Fibroblast of lung (primary cell): ENCODE data around the gene FAM13C. TPM values are rescaled to one million over a fixed set of nuclear protein-coding genes. Genes with fewer than 3 reads are reported as not detected.
A peak's percentile ranks its signal among the peaks of the same experiment; 100 is the strongest.

Source experiments
- DNase-seq, 2 donors: peaks; one replicate each; pipeline versions ENCODE4 v3.0.0 to v3.0.0-alpha.2; 2010; ENCODE audit warnings: low read depth in 2 of 2
- H2AFZ ChIP-seq: 2 replicates; pipeline ENCODE4 v1.5.1; 2012; ENCODE audit warnings: low read length, control low read depth, inconsistent platforms
- H3K27ac ChIP-seq: 2 replicates; pipeline ENCODE4 v1.5.1; 2011; ENCODE audit warnings: low read length, control low read depth; ENCODE audit not compliant: insufficient read depth
- H3K27me3 ChIP-seq: 2 replicates; pipeline ENCODE4 v1.5.1; 2011; ENCODE audit warnings: mild to moderate bottlenecking, low read length; ENCODE audit not compliant: control insufficient read depth, insufficient read depth
- H3K36me3 ChIP-seq: 2 replicates; pipeline ENCODE4 v1.5.1; 2011; ENCODE audit warnings: low read length; ENCODE audit not compliant: control insufficient read depth, insufficient read depth
- H3K4me1 ChIP-seq: 2 replicates; pipeline ENCODE4 v1.5.1; 2011; ENCODE audit warnings: low read length; ENCODE audit not compliant: control insufficient read depth, insufficient read depth; ENCODE audit errors: extremely low read depth
- H3K4me2 ChIP-seq: 2 replicates; pipeline ENCODE4 v1.5.1; 2011; ENCODE audit warnings: low read length, control low read depth; ENCODE audit not compliant: insufficient read depth; ENCODE audit errors: extremely low read depth
- H3K4me3 ChIP-seq, 4 experiments: fragments of 200-600 bp in 1 of 4; sonication (generic) in 1 of 4; replicated peaks in 1 of 4; 2 replicates each; pipeline ENCODE4 v1.5.1; 2011 to 2016; ENCODE audit warnings: low read length in 4 of 4, low read depth in 3 of 4, mild to moderate bottlenecking in 3 of 4, control low read depth in 2 of 4, inconsistent platforms in 1 of 4, mixed read lengths in 1 of 4; ENCODE audit not compliant: insufficient read depth in 1 of 4; ENCODE audit errors: control extremely low read depth in 1 of 4
- H3K79me2 ChIP-seq: 2 replicates; pipeline ENCODE4 v1.5.1; 2012; ENCODE audit warnings: mild to moderate bottlenecking, low read length, inconsistent platforms; ENCODE audit not compliant: control insufficient read depth, insufficient read depth
- H3K9ac ChIP-seq: 2 replicates; pipeline ENCODE4 v1.5.1; 2011; ENCODE audit warnings: mild to moderate bottlenecking, low read length, control low read depth; ENCODE audit not compliant: insufficient read depth
- H3K9me3 ChIP-seq: 2 replicates; pipeline ENCODE4 v1.5.1; 2012; ENCODE audit warnings: low read depth, low read length; ENCODE audit not compliant: control insufficient read depth, insufficient read depth
- H4K20me1 ChIP-seq: 2 replicates; pipeline ENCODE4 v1.5.1; 2011; ENCODE audit warnings: low read length; ENCODE audit not compliant: control insufficient read depth, insufficient read depth; ENCODE audit errors: extremely low read depth
- EZH2 ChIP-seq: IDR thresholded peaks from 2 replicates; pipeline ENCODE4 v1.5.1; 2012; ENCODE audit warnings: low read length, control low read depth, mild to moderate bottlenecking; ENCODE audit errors: missing control alignments
- polyA plus RNA-seq, 2 donors: library from polyadenylated mRNA; depleted of rRNA in 1 of 2; stranded (reverse) in 1 of 2; unstranded in 1 of 2; fragments of >200 nt; gene quantifications; 2 replicates each; pipeline ENCODE4 v1.2.1, GENCODE V29; 2011 to 2012; ENCODE audit warnings: missing spikeins in 1 of 2
- total RNA-seq: library from RNA; depleted of rRNA; stranded (reverse); fragments of >200 nt; gene quantifications from 2 replicates; pipeline ENCODE4 v1.2.1, GENCODE V29; 2014
- TF ChIP-seq, protein P1 (sequence below), 2 donors: IDR thresholded peaks in 1 of 2; conservative IDR thresholded peaks in 1 of 2; 1 replicate in 1 of 2; 2 replicates in 1 of 2; pipeline ENCODE4 v1.5.1; 2011 to 2012; ENCODE audit warnings: low read length in 2 of 2, control low read depth in 1 of 2, inconsistent platforms in 1 of 2, low read depth in 1 of 2, mild to moderate bottlenecking in 1 of 2

FAM13C gene
- total and polyA plus RNA-seq, 2 donors (not counting 1 experiment from before 2014, with no cell fraction given), result 2.8 to 5.9 TPM

- H3K79me2 ChIP-seq, result no peaks in the 10 kb centered on the region
- no peak overlapping the region for H3K9ac ChIP-seq
- DNase-seq, result no peak
- H2AFZ ChIP-seq, result no peak overlapping the region
- no peaks in the 10 kb centered on the region for H3K9me3 ChIP-seq
- no peak overlapping the region for H3K4me2 ChIP-seq
- no peak overlapping the region for H3K27ac ChIP-seq
- no peaks in the 10 kb centered on the region for H3K27me3 ChIP-seq
- no peaks in the 10 kb centered on the region for H3K36me3 ChIP-seq
- TF ChIP-seq, protein P1, sequence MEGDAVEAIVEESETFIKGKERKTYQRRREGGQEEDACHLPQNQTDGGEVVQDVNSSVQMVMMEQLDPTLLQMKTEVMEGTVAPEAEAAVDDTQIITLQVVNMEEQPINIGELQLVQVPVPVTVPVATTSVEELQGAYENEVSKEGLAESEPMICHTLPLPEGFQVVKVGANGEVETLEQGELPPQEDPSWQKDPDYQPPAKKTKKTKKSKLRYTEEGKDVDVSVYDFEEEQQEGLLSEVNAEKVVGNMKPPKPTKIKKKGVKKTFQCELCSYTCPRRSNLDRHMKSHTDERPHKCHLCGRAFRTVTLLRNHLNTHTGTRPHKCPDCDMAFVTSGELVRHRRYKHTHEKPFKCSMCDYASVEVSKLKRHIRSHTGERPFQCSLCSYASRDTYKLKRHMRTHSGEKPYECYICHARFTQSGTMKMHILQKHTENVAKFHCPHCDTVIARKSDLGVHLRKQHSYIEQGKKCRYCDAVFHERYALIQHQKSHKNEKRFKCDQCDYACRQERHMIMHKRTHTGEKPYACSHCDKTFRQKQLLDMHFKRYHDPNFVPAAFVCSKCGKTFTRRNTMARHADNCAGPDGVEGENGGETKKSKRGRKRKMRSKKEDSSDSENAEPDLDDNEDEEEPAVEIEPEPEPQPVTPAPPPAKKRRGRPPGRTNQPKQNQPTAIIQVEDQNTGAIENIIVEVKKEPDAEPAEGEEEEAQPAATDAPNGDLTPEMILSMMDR (conservative IDR thresholded peaks at IDR 0.05 in 1 of 2, IDR thresholded peaks at IDR 0.05 in 1 of 2; ENCODE audit: low read depth in 1 of 2, low read length in 2 of 2), result no peak
- TF ChIP-seq EZH2, result no peak
- H3K4me3 ChIP-seq, result no peak overlapping the region
- H3K4me1 ChIP-seq, result no peaks in the 10 kb centered on the region
- H4K20me1 ChIP-seq, result no peaks in the 10 kb centered on the region
Observed at GRCh38 chr10:59290448-59290847, 71.9 kb downstream of the FAM13C start.

- H3K79me2 ChIP-seq, result no peaks in the 10 kb centered on the region
Observed at GRCh38 chr10:59289853-59290252, 72.5 kb downstream of the FAM13C start.

GRCh38 chr10:59287587-59288255 lies 74.6 kb downstream of the FAM13C start:
- H3K9me3 ChIP-seq, result no peaks in the 10 kb centered on the region
- peak in 1 of 2 donors; percentile 3 for DNase-seq
- no peaks in the 10 kb centered on the region for H3K27me3 ChIP-seq
- no peaks in the 10 kb centered on the region for H3K36me3 ChIP-seq
- no peak overlapping the region for H3K4me3 ChIP-seq
- TF ChIP-seq EZH2, result no peak
- TF ChIP-seq, protein P1 (conservative IDR thresholded peaks at IDR 0.05 in 1 of 2, IDR thresholded peaks at IDR 0.05 in 1 of 2; ENCODE audit: low read depth in 1 of 2, low read length in 2 of 2), result no peak
- no peak overlapping the region for H3K9ac ChIP-seq
- no peak overlapping the region for H3K4me2 ChIP-seq
- no peaks in the 10 kb centered on the region for H4K20me1 ChIP-seq
- H3K79me2 ChIP-seq, result no peaks in the 10 kb centered on the region
- H3K27ac ChIP-seq, result no peak overlapping the region
- no peak overlapping the region for H2AFZ ChIP-seq
- no peaks in the 10 kb centered on the region for H3K4me1 ChIP-seq

More at GRCh38 chr10:59289853-59290252, 72.5 kb downstream of the FAM13C start:
- H3K4me2 ChIP-seq, result no peak overlapping the region
- H3K4me1 ChIP-seq, result no peaks in the 10 kb centered on the region
- no peaks in the 10 kb centered on the region for H3K36me3 ChIP-seq
- no peak overlapping the region for H3K9ac ChIP-seq
- H3K27ac ChIP-seq, result no peak overlapping the region
- H3K4me3 ChIP-seq, result no peak overlapping the region
- no peak overlapping the region for H2AFZ ChIP-seq
- no peaks in the 10 kb centered on the region for H3K9me3 ChIP-seq
- no peaks in the 10 kb centered on the region for H4K20me1 ChIP-seq
- H3K27me3 ChIP-seq, result no peaks in the 10 kb centered on the region
- no peak for DNase-seq
- TF ChIP-seq, protein P1 (conservative IDR thresholded peaks at IDR 0.05 in 1 of 2, IDR thresholded peaks at IDR 0.05 in 1 of 2; ENCODE audit: low read depth in 1 of 2, low read length in 2 of 2), result no peak
- TF ChIP-seq EZH2, result no peak
